Hepatocyte (in vitro differentiated cells): Measurements from ENCODE around the gene USP2. TPM values are rescaled to one million over a fixed set of nuclear protein-coding genes. Genes with fewer than 3 reads are reported as not detected.

Experiments
- DNase-seq: peaks from one replicate; pipeline ENCODE4 v3.0.0-alpha.2; 2016; ENCODE audit warnings: low spot score
- H2AFZ ChIP-seq: fragments of 200-600 bp; sonication (generic); 2 replicates; pipeline ENCODE4 v1.6.0; 2016; ENCODE audit warnings: antibody characterized with exemption, mild to moderate bottlenecking
- H3K27ac ChIP-seq: fragments of 200-600 bp; sonication (generic); 2 replicates; pipeline ENCODE4 v1.5.1; 2016; ENCODE audit warnings: mild to moderate bottlenecking
- H3K27me3 ChIP-seq: fragments of 200-600 bp; sonication (generic); 2 replicates; pipeline ENCODE4 v1.6.1; 2016
- H3K36me3 ChIP-seq: fragments of 200-600 bp; sonication (generic); replicated peaks from 2 replicates; pipeline ENCODE4 v1.5.1; 2016; ENCODE audit warnings: low read depth; ENCODE audit not compliant: insufficient read depth
- H3K4me1 ChIP-seq: fragments of 200-600 bp; sonication (generic); 2 replicates; pipeline ENCODE4 v1.5.1; 2016; ENCODE audit warnings: mild to moderate bottlenecking, moderate library complexity; ENCODE audit not compliant: insufficient read depth
- H3K4me2 ChIP-seq: fragments of 200-600 bp; sonication (generic); 2 replicates; pipeline ENCODE4 v1.6.0; 2016
- H3K4me3 ChIP-seq: fragments of 200-600 bp; sonication (generic); 2 replicates; pipeline ENCODE4 v1.5.1; 2016; ENCODE audit warnings: mild to moderate bottlenecking
- H3K79me2 ChIP-seq: fragments of 200-600 bp; sonication (generic); 2 replicates; pipeline ENCODE4 v1.6.0; 2017; ENCODE audit warnings: mild to moderate bottlenecking
- H3K9me2 ChIP-seq: fragments of 200-600 bp; sonication (generic); replicated peaks from 2 replicates; pipeline ENCODE4 v1.6.0; 2017; ENCODE audit warnings: mild to moderate bottlenecking; ENCODE audit not compliant: insufficient read depth
- H3K9me3 ChIP-seq: fragments of 200-600 bp; sonication (generic); 2 replicates; pipeline ENCODE4 v1.5.1; 2016; ENCODE audit warnings: low read depth, mild to moderate bottlenecking
- H4K20me1 ChIP-seq: fragments of 200-600 bp; sonication (generic); 2 replicates; pipeline ENCODE4 v1.6.0; 2016; ENCODE audit warnings: mild to moderate bottlenecking; ENCODE audit not compliant: insufficient read depth, poor library complexity, severe bottlenecking
- CTCF ChIP-seq: fragments of 200-600 bp; sonication (generic); IDR thresholded peaks from 2 replicates; pipeline ENCODE4 v1.5.1; 2016; ENCODE audit warnings: antibody characterized with exemption, mild to moderate bottlenecking; ENCODE audit not compliant: poor library complexity
- EZH2 ChIP-seq: fragments of 200-600 bp; sonication (generic); IDR thresholded peaks from 2 replicates; pipeline ENCODE4 v1.6.1; 2016; ENCODE audit warnings: antibody characterized with exemption, mild to moderate bottlenecking, borderline replicate concordance
- EZH2phosphoT487 ChIP-seq: fragments of 200-600 bp; sonication (generic); IDR thresholded peaks from one replicate; pipeline ENCODE4 v1.6.1; 2018; ENCODE audit warnings: antibody characterized with exemption, mild to moderate bottlenecking, low read depth, moderate library complexity; ENCODE audit not compliant: unreplicated experiment, severe bottlenecking
- WGBS: methylation state at CpG from one replicate; pipeline ENCODE4 v1.1.6; 2016; ENCODE audit warnings: low lambda C conversion rate; ENCODE audit errors: missing lambda C conversion rate; 5-methylcytosine and 5-hydroxymethylcytosine counted together
- microRNA-seq: library from miRNA; unstranded; fragments of <30 nt; microRNA quantifications from one replicate; pipeline ENCODE4, GENCODE V29; 2017
- polyA plus RNA-seq: library from polyadenylated mRNA; unstranded; fragments of >200 nt; fragmentation: Nextera tagmentation; extraction: Ambion mirVana; gene quantifications from 2 replicates; pipeline ENCODE4 v1.2.1, GENCODE V29; 2016
- small RNA-seq: library from RNA; depleted of rRNA; stranded (forward); fragments of <200 nt; gene quantifications from one replicate; pipeline ENCODE3, GENCODE V24; 2014
- total RNA-seq: library from RNA; depleted of rRNA; stranded (reverse); fragments of >200 nt; gene quantifications from 2 replicates; pipeline ENCODE4 v1.2.3, GENCODE V29; 2014

Gene USP2
- total and polyA plus RNA-seq, 2 experiments from 2014 or later: 7.3 to 23.5 TPM

DNA sequence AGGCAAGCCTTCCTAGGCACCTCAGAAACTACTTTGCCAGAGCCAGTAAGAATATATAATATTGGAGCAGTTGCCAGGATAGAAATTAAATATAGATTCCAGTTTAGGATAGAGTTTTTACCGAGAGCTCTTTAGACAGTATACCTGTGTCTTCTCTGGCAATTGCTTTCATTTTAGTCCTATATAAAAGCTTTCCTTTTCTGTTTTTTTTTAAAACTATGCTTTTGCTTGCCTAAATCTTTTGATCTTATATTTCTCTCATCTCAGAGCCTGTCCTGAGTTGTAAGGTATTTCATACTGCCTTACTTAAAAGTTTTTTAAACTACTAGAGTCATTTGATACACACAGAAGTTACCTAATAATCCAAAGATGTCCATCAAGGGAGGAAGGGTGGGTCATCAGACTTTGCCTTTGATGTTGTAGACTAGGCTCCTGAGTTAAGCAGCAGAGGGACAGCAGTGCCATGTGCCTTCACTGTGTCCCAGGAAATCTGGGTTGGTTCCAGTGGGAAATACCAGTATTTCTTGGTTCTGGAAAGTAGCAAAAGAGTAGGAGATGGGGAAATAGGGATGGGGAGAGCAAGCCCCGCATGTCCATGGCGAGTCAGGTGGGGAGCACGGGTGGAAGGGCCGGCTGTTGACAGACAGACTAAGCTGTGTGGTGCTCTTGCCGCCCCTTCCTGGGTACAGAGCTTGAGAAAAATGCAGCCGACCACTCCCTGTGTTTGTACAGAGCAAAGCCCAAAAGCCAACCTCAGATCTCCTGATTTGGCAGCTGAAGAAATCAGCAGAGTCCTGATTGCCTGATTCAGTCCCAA, 75.7 kb downstream of the USP2 start:
- no peaks in the 10 kb centered on the region for H3K4me1 ChIP-seq
- no peak overlapping the region for H2AFZ ChIP-seq
- H3K4me3 ChIP-seq: no peak overlapping the region
- no peak overlapping the region for H3K27ac ChIP-seq
- DNase-seq: no peak
- H3K9me3 ChIP-seq: no peaks in the 10 kb centered on the region
- no peaks in the 10 kb centered on the region for H3K36me3 ChIP-seq
- H3K79me2 ChIP-seq: no peaks in the 10 kb centered on the region
- H3K27me3 ChIP-seq: no peaks in the 10 kb centered on the region
- TF ChIP-seq EZH2phosphoT487 (no peak), EZH2 (no peak), CTCF (no peak)
- no peaks in the 10 kb centered on the region for H3K9me2 ChIP-seq
- H3K4me2 ChIP-seq: no peak overlapping the region
- no peaks in the 10 kb centered on the region for H4K20me1 ChIP-seq
- 89% methylated on average over 7 of the region's 7 CpGs for WGBS

Small RNA genes within 50 kb of the gene (microRNA-seq; reads per million reads assigned to microRNA genes)
- not detected for gene MIR6756

Small RNA genes within 50 kb of the gene (small RNA-seq; reads per million reads assigned to genes)
- gene AP003396.4: not detected
- not detected for gene RF01225

Other genes starting within 250 kb of the USP2 start
- gene ABCG4, start 232.6 kb downstream of the USP2 start, total RNA-seq: not detected in 2 replicates
- gene ABCG4, start 232.6 kb downstream of the USP2 start, polyA plus RNA-seq: 0.45 and 0.99 TPM in 2 replicates
- gene NLRX1, start 213.0 kb downstream of the USP2 start, total RNA-seq: 12.5 and 13.3 TPM in 2 replicates
- 9.4 and 10.0 TPM in 2 replicates for gene NLRX1, start 213.0 kb downstream of the USP2 start, polyA plus RNA-seq
- 12.7 and 27.0 TPM in 2 replicates for gene NHERF4, start 196.2 kb downstream of the USP2 start, total RNA-seq
- 26.5 and 32.8 TPM in 2 replicates for gene NHERF4, start 196.2 kb downstream of the USP2 start, polyA plus RNA-seq
- 12.1 and 15.6 TPM in 2 replicates for gene CBL, start 175.4 kb downstream of the USP2 start, total RNA-seq
- 4.6 and 6.6 TPM in 2 replicates for gene CBL, start 175.4 kb downstream of the USP2 start, polyA plus RNA-seq
- 8.7 and 35.4 TPM in 2 replicates for gene MCAM, start 64.6 kb downstream of the USP2 start, total RNA-seq
- 5.1 and 6.1 TPM in 2 replicates for gene MCAM, start 64.6 kb downstream of the USP2 start, polyA plus RNA-seq
- gene RNF26, start 47.2 kb downstream of the USP2 start, total RNA-seq: 15.5 and 15.8 TPM in 2 replicates
- 35.5 and 46.9 TPM in 2 replicates for gene RNF26, start 47.2 kb downstream of the USP2 start, polyA plus RNA-seq
- 12.5 and 13.7 TPM in 2 replicates for gene C1QTNF5, start 40.8 kb downstream of the USP2 start, total RNA-seq
- gene C1QTNF5, start 40.8 kb downstream of the USP2 start, polyA plus RNA-seq: 18.0 and 23.6 TPM in 2 replicates
- 0.08 TPM in 1 of 2 replicates, not detected in the other for gene MFRP, start 35.0 kb downstream of the USP2 start, total RNA-seq
- not detected in 2 replicates for gene MFRP, start 35.0 kb downstream of the USP2 start, polyA plus RNA-seq
- 43.3 and 52.1 TPM in 2 replicates for gene THY1, start 41.5 kb upstream of the USP2 start, total RNA-seq
- gene THY1, start 41.5 kb upstream of the USP2 start, polyA plus RNA-seq: 117 and 156 TPM in 2 replicates